Muscle layer of duodenum (tissue), 2 donors: Measurements from ENCODE around the gene HOXB5.

Source experiments
- H3K27ac ChIP-seq: one replicate; pipeline ENCODE4 v1.7.0; 2013; ENCODE audit warnings: mild to moderate bottlenecking, low read length
- H3K27me3 ChIP-seq: one replicate; pipeline ENCODE4 v1.7.0; 2013; ENCODE audit warnings: low read depth, mild to moderate bottlenecking, control low read depth, low read length
- H3K36me3 ChIP-seq, 2 donors: one replicate each; pipeline ENCODE4 v1.7.0; 2013; ENCODE audit warnings: low read length in 2 of 2, control low read depth in 1 of 2, mild to moderate bottlenecking in 1 of 2; ENCODE audit not compliant: insufficient read depth in 2 of 2, control insufficient read depth in 1 of 2
- H3K4me1 ChIP-seq, 2 donors: one replicate each; pipeline ENCODE4 v1.7.0; 2013; ENCODE audit warnings: low read length in 2 of 2, mild to moderate bottlenecking in 2 of 2, control low read depth in 1 of 2, moderate library complexity in 1 of 2; ENCODE audit not compliant: insufficient read depth in 2 of 2, control insufficient read depth in 1 of 2
- H3K4me3 ChIP-seq, 2 donors: one replicate each; pipeline ENCODE4 v1.7.0; 2013; ENCODE audit warnings: low read length in 2 of 2, low read depth in 1 of 2, mild to moderate bottlenecking in 1 of 2
- H3K9me3 ChIP-seq, 2 donors: one replicate each; pipeline ENCODE4 v1.7.0; 2013; ENCODE audit warnings: low read length in 2 of 2, control low read depth in 1 of 2, mild to moderate bottlenecking in 1 of 2; ENCODE audit not compliant: control insufficient read depth in 1 of 2
- donor health status: healthy.

HOXB5 gene

DNA sequence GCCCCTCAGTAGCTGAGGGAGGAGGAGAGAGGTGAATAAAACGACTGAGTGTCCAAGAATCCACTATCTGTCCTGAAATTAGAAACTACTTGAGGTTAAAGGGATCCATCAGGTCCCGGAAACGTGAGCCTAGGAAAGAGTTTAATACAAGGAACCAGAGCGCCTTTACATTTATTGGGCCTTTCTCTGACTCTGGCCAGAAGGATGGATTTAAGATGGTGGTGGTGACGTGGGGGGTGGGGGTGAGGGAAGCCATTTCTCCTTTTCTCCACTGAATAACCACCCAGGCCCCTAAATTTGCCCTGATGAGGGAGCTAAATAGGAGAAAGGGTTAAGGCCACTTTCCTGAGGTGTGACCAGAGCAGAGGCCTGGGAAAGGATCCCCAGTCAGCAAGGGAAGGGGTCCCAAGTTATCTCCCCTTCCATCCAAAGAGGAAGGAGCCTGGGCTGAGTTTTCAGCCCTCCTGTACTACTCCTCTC, 33.6 kb upstream of the HOXB5 start:
- Histone ChIP-seq H3K27me3 (peaks cover 97% of the 10 kb centered on the region), H3K9me3 (no peaks in the 10 kb centered on the region), H3K4me1 (peaks cover 0 to 23% of the 10 kb centered on the region in 2 donors), H3K36me3 (no peaks in the 10 kb centered on the region), H3K27ac (no peak overlapping the region), H3K4me3 (no peak overlapping the region)

DNA sequence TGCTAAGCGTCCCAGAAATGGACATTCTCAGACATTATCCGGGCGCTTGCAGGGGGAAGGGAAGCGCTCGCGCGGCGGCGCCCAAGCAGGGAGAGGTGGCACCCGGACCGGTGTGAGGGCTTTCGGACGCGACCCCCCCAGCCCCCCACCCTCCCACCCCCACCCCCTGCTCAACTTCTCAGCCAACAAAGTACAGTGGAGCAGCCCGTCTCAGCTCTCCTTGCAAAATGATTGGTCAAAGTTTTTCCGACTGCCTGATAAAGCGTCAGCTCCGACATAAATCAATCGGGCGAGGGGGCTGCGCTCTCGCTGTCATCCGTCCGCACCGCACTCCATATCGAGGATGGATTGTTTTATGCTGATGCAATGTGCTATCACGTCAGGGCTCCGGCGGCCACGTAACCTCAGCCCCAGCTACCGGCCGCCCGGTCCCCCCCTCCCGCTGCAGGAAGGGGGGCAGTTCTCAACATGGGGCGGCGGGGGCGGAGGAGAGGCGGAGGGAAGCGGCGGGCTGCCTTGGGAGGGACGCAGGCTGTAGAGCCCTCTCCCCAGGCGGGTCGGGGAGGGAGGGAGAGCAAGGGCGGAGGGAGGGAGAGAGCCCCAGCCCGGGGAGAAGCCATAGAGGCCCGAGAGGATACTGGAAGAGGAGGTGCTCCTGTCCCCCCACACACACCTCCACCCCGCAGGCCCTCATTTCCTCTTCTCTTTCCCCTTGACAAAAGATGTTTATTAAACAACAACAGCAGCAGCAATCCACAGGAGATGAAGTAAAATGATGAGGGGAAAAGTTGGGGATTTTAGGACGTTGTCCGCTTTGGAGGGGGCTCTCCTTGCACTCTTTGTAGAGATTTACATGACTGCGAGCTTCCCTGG, 32.9 kb upstream of the HOXB5 start, which contains the start of gene HOXB9:
HOXB9 (minus strand) TSS at position 114 of the 873 bp plus-strand sequence; CDS start at position 25, 89 bp downstream.
- Histone ChIP-seq H3K27me3 (peaks cover 97% of the 10 kb centered on the region), H3K27ac (no peak within 1 kb of the TSS), H3K36me3 (no peaks in the 10 kb centered on the region), H3K9me3 (no peaks in the 10 kb centered on the region), H3K4me1 (peaks cover 0 to 23% of the 10 kb centered on the region in 2 donors), H3K4me3 (peak within 1 kb of the TSS; percentile 30 to 39)

DNA sequence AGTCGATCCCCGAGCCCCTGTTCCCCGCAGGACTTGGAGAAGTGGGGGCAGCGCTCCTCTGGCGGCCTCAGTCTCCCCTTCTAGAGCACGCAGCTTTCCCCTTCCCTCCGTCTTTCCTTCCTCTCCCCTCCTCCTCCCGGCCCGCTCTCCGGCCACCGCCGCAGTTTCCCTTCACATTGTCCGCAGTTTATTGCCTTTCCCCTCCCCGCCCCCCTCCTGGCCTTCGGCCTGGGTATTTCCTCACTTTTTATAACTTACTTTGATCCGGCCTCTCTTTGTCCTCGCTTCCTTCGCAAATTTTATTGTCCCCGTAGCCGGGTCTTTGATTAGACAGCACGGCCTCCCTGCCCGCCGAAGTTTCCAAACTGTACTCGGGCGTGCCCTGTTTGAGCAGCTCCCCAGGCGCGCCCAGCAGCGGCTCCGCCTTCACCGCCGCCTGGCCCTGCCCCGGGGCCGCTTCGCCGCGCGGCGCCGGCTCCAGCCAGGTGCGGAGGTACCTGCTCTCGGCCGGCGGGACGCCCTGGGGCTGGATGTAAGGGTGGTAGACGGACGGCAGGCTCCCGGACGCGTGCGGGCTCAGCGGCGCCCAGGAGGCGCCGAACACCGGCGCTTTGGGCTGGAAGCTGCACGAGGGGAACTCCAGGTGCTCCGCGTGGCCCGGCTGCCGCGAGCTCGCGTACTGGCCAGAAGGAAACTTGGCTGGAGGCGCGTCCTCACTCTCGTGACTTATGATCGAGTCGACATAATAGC, 32.1 kb upstream of the HOXB5 start:
- no peak overlapping the region for H3K27ac ChIP-seq
- H3K36me3 ChIP-seq = no peaks in the 10 kb centered on the region
- H3K9me3 ChIP-seq = no peaks in the 10 kb centered on the region
- peak overlapping the region; percentile 30 to 39 for H3K4me3 ChIP-seq
- peaks cover 0 to 23% of the 10 kb centered on the region in 2 donors for H3K4me1 ChIP-seq
- H3K27me3 ChIP-seq = peaks cover 97% of the 10 kb centered on the region

DNA sequence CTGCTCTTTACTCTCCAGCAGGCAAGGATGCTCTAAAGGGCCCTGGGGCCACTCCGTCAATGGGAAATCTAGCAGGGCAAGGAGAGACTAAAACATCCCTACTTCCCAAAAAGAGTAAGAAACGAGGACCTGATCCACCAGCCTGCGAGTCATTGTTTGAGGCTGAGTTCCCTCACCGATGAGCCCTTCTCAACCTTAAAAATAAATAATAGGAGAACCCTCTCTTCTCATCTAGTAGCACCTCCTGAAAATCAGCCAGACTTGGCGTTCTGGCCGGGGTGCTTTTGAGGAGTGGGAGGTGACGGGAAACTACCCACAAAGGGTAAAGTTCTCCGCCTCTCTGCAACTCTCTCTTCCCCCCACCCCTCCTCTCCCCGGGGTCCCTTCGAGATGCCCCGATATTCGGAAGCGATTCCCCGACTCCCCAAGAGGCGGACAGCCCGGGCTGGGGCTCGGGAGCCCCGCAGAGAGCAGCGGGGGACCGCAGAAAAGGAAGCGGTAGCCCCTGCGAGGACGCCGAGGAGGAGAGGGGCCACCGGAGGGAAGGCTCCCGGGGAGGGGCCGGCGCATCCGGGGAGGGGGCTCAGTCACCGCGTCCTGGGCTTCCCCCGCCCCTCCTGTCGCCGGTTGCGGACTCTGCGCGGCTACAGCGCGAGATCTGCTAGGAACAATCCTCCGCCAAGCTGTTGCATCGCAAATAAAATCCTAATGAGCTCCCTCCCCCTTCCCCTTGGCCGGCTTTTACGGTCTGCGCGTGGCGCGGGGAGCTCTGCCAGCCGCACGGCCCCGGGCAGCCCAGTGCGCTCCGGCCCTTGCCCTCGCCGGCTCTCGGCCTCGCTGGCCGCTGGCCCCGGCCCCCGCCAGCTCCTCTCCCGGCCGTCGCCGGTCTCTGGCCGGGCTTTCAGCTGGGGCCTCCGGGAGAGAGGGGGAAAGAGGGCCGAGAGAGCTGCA, 31.2 kb upstream of the HOXB5 start:
- H3K27ac ChIP-seq = no peak overlapping the region
- peak overlapping the region; percentile 30 to 39 for H3K4me3 ChIP-seq
- no peaks in the 10 kb centered on the region for H3K9me3 ChIP-seq
- H3K36me3 ChIP-seq = no peaks in the 10 kb centered on the region
- peaks cover 0 to 23% of the 10 kb centered on the region in 2 donors for H3K4me1 ChIP-seq
- H3K27me3 ChIP-seq = peaks cover 97% of the 10 kb centered on the region

DNA sequence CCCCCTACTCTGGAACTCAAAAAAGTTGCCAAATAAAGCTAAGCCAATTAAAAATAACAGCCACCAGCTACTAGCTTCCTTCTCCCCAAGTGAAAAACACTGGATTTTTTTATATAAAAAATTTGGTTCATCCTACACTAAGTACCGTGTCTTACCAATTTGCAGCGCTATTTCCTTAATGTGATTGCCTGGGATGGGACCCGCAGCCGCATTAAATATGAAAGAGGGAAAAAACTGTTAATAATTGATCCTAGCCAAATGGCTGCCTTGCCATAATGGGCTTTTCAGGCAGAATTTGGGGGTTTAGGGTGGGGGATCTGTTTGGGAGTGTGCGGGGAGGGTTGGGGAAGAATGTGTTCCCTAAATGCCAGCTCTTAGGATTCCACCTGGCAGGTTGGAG, 30.5 kb upstream of the HOXB5 start:
- H3K27me3 ChIP-seq = peaks cover 94% of the 10 kb centered on the region
- H3K36me3 ChIP-seq = no peaks in the 10 kb centered on the region
- no peak overlapping the region for H3K27ac ChIP-seq
- H3K4me1 ChIP-seq = peaks cover 0 to 23% of the 10 kb centered on the region in 2 donors
- no peaks in the 10 kb centered on the region for H3K9me3 ChIP-seq
- no peak overlapping the region for H3K4me3 ChIP-seq

DNA sequence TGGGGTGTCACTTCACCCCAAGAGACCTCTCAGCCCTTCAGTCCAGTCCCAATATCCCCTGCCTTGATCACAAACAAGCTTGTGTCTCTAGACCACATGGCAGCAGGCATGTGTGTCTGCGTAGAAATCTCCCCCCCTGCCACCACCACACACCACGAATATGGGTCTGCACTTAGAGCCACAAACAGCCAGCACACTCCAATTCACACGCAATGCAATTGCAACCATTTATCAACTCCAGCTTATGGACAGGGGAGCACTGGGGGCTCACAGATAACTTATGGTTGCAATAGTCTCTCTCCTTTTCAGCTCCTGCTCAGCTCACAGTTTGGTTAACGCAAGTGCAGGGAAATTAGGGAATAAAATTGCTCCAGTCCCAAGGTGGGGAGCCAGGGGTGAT, 30.0 kb upstream of the HOXB5 start:
- Histone ChIP-seq H3K4me1 (peaks cover 0 to 23% of the 10 kb centered on the region in 2 donors), H3K27me3 (peaks cover 88% of the 10 kb centered on the region), H3K4me3 (no peak overlapping the region), H3K36me3 (no peaks in the 10 kb centered on the region), H3K9me3 (no peaks in the 10 kb centered on the region), H3K27ac (no peak overlapping the region)

DNA sequence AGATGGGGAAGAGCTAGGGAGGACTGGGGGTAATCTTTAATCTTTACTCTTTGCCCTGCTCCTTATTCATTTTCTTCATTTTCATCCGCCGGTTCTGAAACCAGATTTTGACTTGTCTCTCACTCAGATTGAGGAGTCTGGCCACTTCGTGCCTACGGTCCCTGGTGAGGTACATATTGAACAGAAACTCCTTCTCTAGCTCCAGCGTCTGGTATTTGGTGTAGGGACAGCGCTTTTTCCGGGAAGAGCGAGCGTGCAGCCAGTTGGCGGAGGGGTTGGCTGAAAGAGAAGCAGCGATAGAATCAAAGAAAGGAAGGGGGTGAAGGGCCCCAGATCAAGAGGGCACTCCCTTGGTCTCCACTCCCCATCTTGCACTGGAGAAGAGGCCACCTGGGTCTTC, 29.3 kb upstream of the HOXB5 start:
- H3K4me3 ChIP-seq = no peak overlapping the region
- peaks cover 0 to 28% of the 10 kb centered on the region in 2 donors for H3K4me1 ChIP-seq
- H3K9me3 ChIP-seq = no peaks in the 10 kb centered on the region
- no peaks in the 10 kb centered on the region for H3K36me3 ChIP-seq
- peaks cover 87% of the 10 kb centered on the region for H3K27me3 ChIP-seq
- H3K27ac ChIP-seq = no peak overlapping the region

DNA sequence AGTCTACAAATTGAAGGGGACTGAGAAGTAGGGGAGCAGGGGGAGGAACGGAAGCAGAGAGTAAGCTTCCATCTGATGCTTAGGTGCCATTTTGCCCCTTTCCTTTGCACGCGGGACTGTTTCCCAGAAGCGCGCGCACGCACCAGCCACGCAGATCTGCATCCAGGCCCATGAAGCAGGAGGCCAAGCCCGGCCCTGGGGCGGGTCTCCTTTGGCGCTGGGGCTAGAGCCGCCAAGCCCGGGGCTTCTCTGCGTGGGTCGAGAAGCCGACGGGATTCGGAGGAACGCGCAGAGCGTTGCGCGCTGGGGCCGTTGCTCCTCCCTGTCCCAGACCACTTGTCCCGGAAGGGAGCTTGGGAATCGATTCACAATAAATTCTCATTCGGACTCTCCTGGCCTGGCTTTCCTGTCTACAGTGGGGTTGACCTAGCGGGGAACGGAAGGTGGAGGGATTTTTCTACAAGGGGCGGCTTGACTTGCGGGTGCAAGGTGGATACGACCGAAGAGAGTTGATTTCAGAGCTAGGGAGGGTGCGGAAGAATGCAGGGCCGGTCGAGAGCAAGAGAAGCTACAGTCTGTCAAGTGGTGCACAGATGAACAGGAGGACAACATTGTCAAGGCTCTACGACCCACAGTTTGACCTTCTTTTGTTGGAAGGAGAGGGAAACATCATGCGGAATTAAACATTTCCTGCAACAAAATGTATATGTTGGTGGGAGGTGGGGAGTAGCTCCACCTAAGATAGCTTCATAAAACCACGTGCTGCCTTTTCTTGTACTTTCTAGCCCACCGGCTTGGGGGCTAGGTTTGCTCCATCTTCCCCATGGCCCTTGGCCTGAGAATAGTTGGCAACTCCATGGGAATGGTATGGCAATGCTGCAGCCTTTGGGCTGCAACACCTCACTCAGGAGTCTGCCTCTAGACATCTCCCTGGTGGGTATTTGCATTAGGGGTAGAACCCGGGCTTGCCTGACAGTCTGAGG, 28.1 kb upstream of the HOXB5 start:
- Histone ChIP-seq H3K36me3 (no peaks in the 10 kb centered on the region), H3K27me3 (peaks cover 86% of the 10 kb centered on the region), H3K27ac (no peak overlapping the region), H3K4me3 (no peak overlapping the region), H3K4me1 (peaks cover 0 to 31% of the 10 kb centered on the region in 2 donors), H3K9me3 (no peaks in the 10 kb centered on the region)

DNA sequence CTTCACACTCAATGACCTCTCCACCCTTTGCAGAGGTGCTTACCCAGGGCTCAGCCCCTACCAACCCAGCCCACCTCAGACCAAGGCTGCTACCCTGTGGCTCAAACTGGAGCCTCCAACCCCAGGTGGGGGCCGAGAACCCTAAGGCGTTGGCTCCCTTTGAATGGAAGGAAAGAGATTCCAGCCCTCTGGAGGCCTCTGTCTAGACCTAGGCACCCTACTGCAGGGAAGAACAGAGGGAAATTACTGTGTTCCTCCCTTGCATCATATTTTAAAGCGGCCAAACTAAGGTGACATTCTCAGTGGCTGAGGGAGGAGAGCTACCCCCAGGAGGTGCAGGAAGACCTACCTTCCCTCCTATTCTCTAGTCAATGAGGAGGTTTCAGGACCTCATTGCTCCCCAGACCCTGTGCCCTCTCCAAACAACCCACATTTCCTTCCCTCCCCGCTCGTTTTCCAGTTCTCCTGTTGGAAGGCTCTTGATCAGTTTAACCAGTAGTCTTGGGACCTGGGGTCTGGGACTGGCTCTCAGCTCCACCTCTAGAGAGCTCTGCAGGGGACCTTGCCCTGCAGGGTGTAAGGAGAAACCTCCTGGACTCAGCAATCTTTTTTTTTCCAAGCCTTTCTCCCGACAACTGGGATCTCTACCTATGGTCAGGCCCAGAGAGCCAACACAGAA, 27.0 kb upstream of the HOXB5 start:
- no peak overlapping the region for H3K4me3 ChIP-seq
- peaks cover 0 to 21% of the 10 kb centered on the region in 2 donors for H3K4me1 ChIP-seq
- no peaks in the 10 kb centered on the region for H3K9me3 ChIP-seq
- no peaks in the 10 kb centered on the region for H3K36me3 ChIP-seq
- H3K27ac ChIP-seq = no peak overlapping the region
- peaks cover 89% of the 10 kb centered on the region for H3K27me3 ChIP-seq
